GM19023 (cell line): ENCODE data around the gene DAB2IP.

ENCODE experiments used
- ATAC-seq: cut with Tn5 transposase; IDR thresholded peaks from one replicate; pipeline ENCODE4 v1.9.1; 2021; ENCODE audit warnings: mild to moderate bottlenecking, moderate library complexity; ENCODE audit not compliant: unreplicated experiment

Gene DAB2IP

GRCh38 chr9:121662359-121662758 is 10.9 kb downstream of the DAB2IP start:
- ATAC-seq: no peak

DNA sequence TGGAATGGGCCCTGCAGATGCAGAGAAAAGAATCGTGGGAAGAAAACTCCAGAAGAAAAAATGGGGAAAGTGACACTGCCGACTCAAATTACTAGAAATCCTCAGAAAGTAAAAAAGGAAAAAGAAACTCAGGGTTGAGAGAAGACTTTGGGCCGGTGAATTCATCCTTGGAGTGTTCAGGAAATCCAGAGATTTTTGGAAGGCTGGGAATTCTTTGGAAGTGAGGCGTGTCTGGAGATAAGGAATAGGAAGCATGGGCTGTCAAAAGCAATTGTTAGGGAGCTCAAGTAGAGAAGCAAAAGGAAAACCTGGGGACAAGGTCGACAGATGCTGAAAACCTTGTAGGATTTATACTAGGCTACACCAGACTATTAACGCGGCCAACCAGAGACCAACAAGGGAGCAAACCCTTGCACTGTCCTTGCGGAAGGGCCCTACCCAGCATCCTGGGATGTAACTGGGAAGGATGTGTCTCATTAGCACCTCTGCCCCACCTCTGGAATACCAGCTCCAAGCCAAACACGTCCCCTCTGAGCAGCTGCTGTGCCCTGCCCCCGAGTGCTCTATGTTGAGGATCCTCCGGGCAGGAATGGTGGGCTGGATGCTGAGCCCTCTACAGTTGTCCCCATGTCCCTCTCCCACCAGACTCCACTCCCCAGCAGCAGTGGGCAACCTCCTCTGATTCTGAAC is 11.6 kb downstream of the DAB2IP start:
- no peak for ATAC-seq

DNA sequence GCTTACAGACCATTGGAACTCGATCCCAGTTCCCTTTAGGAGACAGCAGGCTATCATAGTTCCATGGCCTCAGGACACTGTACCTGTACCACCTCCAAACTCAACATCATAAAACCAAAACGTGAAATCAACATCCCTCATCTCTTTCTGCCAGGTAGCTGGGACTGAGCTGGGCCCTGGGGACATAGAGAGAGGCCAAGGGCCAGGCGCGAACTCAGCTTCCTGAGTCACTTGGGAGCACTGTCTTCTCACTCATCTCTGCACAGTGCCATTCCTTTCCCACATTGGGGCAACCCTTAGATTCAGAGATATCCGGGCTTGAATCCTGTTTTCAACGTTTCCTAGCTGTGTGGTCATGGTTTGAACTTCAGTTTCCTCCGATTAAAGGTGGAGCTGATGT is 12.2 kb downstream of the DAB2IP start:
- no peak for ATAC-seq

GRCh38 chr9:121666294-121666693 is 14.9 kb downstream of the DAB2IP start:
- ATAC-seq: no peak

- no peak for ATAC-seq
These were observed 15.8 kb downstream of the DAB2IP start for GRCh38 chr9:121667214-121667613.

DNA sequence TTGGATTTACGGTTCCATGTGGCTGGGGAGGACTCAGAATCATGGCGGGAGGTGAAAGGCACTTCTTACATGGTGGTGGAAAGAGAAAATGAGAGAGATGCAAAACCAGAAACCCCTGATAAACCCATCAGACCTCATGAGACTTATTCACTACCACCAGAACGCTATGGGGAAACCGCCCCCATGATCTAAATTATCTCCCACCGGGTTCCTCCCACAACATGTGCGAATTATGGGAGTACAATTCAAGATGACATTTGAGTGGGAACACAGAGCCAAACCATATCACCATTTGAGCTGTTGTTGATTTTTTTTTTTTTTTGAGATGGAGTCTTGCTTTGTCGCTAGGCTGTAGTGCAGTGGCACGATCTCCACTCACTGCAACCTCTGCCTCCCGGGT is 16.5 kb downstream of the DAB2IP start:
- no peak for ATAC-seq

- ATAC-seq: no peak
These were observed 19.0 kb downstream of the DAB2IP start for GRCh38 chr9:121670431-121670830.

DNA sequence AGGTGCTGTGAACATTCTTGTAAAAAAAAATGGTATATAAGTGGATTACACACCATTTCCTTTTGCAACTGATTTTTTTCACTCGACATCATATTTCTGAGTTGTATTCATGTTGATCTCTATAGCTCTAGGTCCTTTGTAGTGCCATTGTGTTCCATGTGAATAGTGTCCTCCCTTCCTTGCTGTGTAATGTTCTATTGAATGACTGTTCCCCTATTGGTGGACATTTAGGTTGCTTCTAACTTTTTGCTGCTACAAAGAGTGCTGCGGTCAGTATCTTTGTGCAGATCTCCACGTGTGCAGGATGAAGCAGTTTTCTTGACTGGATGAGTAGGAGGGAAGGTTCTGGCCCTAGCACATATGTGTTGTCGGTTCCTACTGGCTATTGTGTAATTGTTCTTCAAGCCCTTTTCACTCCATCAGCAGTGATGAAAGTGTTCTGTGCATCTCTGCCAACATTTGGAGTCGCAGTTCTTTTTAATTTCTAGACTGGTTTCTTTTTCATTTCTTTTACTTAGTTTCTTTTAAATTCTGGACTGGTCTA is 20.2 kb downstream of the DAB2IP start:
- ATAC-seq: no peak

GRCh38 chr9:121672213-121672612 is 20.8 kb downstream of the DAB2IP start:
- ATAC-seq: no peak

- no peak for ATAC-seq
These were observed 21.6 kb downstream of the DAB2IP start for GRCh38 chr9:121672986-121673385.

DNA sequence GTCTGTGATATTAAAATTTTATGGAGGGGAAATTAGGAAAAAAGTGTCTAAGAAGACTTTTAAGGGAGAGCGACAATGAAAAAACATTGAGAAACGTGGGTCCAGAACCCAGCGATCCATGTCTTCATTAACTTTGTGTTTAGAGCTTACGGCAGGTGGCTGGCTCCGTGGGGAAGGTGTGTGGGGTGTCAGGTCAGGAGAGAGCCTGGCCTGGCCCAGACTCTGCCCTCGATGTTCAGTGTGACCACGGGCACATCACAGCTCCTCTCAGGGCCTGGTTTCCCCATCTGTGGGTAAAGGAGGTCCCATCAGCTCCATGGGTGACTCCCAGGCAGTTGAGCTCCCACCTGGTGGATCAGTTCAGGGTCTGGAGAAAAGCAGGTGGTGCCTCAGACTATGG is 22.1 kb downstream of the DAB2IP start:
- ATAC-seq: no peak

GRCh38 chr9:121674017-121674416 is 22.6 kb downstream of the DAB2IP start:
- ATAC-seq: no peak

- no peak for ATAC-seq
These were observed 23.5 kb downstream of the DAB2IP start for GRCh38 chr9:121674952-121675351.

- no peak for ATAC-seq
These were observed 23.9 kb downstream of the DAB2IP start for GRCh38 chr9:121675381-121675780.

DNA sequence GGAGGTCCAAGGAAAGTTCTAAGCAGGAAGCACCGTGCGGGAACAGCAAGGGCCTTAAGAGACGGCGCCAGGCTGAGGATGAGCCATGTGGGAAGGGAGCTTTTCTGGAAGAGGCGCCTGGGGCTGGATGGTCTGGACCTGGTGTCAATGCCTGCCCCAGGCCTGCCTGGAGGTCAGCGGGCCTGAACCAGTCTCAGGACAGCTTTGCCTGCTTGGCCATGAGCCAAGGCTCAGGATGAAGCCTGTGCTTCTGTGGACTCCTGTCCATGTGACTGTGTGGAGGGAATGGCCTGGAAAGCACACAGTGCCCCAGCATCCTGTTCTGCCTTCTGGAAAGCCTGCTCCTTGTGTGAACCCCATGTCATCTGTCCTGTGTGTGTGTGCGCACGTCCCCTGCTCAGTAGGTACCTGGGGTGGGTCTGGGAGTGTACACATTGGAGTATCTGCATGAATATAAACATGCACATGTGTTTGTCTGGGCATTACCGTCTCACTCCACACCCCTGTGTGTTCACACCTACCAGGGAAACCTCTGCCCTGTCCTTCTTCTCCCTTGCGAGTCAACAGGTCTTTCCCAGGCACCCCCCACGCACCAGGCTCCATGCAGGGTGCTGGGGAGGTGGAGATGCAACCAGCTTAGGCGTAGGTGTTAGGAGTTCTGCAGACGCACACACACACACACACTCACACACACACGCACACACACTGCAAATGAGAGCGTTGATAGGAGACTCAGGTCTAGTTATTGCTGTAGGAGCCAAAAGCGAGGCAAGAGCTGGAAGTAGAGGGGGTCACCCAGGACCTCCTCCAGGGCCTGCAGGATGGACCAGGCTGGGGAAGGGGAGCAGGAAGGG is 24.8 kb downstream of the DAB2IP start:
- no peak for ATAC-seq

DNA sequence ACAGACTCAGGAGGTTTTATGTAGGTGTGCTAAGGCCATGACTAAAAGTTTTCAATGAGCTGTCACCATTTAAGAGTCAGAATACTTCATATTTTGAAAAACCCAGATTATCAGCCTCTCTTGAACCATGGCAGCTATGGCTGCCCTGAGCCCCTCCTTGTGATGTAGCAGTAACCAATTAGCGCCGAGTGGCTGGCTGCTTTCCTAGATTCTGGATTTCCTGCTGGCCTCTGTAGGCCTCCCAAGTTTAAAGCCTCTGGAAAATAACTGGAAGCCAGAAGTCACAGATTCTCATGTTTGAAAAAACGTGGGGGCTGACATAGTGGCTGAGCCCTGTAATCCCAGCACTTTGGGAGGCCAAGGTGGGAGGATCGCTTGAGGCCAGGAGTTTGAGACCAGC is 25.5 kb downstream of the DAB2IP start:
- no peak for ATAC-seq

- ATAC-seq: no peak
These were observed 27.1 kb downstream of the DAB2IP start for GRCh38 chr9:121678501-121679022.

- ATAC-seq: no peak
These were observed 28.6 kb downstream of the DAB2IP start for GRCh38 chr9:121679901-121680635.

GRCh38 chr9:121681404-121681803 is 30.0 kb downstream of the DAB2IP start:
- no peak for ATAC-seq

DNA sequence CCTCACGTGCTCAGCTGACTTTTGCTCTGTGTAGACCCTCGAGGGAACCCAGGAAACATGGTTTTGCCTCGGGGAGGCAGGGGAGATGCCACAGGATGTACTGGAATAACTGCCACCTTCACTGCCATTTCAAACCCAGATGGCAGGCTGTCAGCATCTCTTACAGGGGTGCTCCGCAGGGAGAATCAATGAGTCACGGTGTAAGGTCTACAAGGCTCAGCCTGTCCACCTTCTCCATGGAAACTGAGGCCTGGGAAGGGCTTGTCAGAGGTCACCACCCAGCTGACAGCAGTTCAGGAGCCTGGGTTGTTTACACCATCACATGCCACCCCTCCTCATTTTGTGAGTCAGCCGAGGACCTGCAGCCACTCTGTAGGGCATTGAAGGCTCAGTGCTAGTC is 30.8 kb downstream of the DAB2IP start:
- ATAC-seq: no peak

GRCh38 chr9:121682926-121683515 is 31.6 kb downstream of the DAB2IP start:
- no peak for ATAC-seq
